ENCODE results near the gene SLC35G6.

- TF ChIP-seq CTCF (IDR thresholded peaks at IDR 0.05; ENCODE audit: low read depth, low read length) (no peak), EZH2phosphoT487 (IDR thresholded peaks at IDR 0.05; ENCODE audit: low read depth) (no peak)
These were observed 4.9 kb downstream of the SLC35G6 start for GRCh38 chr17:7486181-7486580.
